Nephron (organoid): Measurements from ENCODE around the gene TMEM244.

Experiments
- H3K27ac Mint-ChIP-seq, 3 experiments: 2 replicates each; pipeline ENCODE4 v1.8.0; 2020; ENCODE audit warnings: mixed read lengths in 3 of 3, mild to moderate bottlenecking in 2 of 3, moderate library complexity in 1 of 3
- H3K27me3 Mint-ChIP-seq: 2 replicates; pipeline ENCODE4 v1.8.0; 2021; ENCODE audit warnings: low read depth, mild to moderate bottlenecking, moderate library complexity, mixed read lengths
- H3K36me3 Mint-ChIP-seq: 2 replicates; pipeline ENCODE4 v1.8.0; 2020; ENCODE audit warnings: low read depth, mixed read lengths
- H3K4me1 Mint-ChIP-seq: 2 replicates; pipeline ENCODE4 v1.8.0; 2020; ENCODE audit warnings: mixed read lengths
- H3K4me3 Mint-ChIP-seq, 3 experiments: 2 replicates each; pipeline ENCODE4 v1.8.0; 2020; ENCODE audit warnings: mild to moderate bottlenecking in 3 of 3, mixed read lengths in 3 of 3, moderate library complexity in 2 of 3
- H3K9me3 Mint-ChIP-seq: 2 replicates; pipeline ENCODE4 v1.8.0; 2020; ENCODE audit warnings: mixed read lengths
- TF ChIP-seq, protein P1 (sequence below), 3 experiments: fragments of 200-600 bp; sonication (generic); IDR thresholded peaks; one replicate each; pipeline ENCODE4 v1.5.0; 2021; ENCODE audit warnings: antibody characterized with exemption in 3 of 3; ENCODE audit not compliant: unreplicated experiment in 3 of 3

The TMEM244 gene

DNA sequence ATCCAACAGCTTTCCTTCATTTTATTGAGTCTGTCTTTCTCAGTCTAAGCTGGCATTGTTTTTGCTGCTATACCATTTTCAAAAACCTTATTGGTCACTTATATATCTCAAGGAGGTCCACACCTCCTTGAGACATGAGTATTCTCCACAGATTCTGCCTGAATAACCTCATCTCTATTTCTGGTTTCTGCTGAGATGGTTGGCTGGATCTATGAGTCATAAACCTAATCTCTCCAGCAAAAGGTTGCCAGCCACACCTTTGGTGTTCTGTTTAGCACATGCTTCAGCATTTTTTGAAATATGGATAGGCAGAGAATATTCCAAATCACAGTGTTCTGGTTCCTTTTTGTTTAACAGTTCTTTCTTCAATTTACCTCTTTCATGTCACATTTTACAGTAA lies 40.8 kb upstream of the TMEM244 start:
- H3K4me1 Mint-ChIP-seq: no peaks in the 10 kb centered on the region
- H3K27ac Mint-ChIP-seq: no peak overlapping the region
- H3K27me3 Mint-ChIP-seq: no peaks in the 10 kb centered on the region
- H3K4me3 Mint-ChIP-seq: no peak overlapping the region
- TF ChIP-seq, protein P1, sequence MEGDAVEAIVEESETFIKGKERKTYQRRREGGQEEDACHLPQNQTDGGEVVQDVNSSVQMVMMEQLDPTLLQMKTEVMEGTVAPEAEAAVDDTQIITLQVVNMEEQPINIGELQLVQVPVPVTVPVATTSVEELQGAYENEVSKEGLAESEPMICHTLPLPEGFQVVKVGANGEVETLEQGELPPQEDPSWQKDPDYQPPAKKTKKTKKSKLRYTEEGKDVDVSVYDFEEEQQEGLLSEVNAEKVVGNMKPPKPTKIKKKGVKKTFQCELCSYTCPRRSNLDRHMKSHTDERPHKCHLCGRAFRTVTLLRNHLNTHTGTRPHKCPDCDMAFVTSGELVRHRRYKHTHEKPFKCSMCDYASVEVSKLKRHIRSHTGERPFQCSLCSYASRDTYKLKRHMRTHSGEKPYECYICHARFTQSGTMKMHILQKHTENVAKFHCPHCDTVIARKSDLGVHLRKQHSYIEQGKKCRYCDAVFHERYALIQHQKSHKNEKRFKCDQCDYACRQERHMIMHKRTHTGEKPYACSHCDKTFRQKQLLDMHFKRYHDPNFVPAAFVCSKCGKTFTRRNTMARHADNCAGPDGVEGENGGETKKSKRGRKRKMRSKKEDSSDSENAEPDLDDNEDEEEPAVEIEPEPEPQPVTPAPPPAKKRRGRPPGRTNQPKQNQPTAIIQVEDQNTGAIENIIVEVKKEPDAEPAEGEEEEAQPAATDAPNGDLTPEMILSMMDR (IDR thresholded peaks at IDR 0.05; ENCODE audit: unreplicated experiment in 3 of 3): no peak
- H3K9me3 Mint-ChIP-seq: peaks cover 5% of the 10 kb centered on the region
- H3K36me3 Mint-ChIP-seq: no peaks in the 10 kb centered on the region

DNA sequence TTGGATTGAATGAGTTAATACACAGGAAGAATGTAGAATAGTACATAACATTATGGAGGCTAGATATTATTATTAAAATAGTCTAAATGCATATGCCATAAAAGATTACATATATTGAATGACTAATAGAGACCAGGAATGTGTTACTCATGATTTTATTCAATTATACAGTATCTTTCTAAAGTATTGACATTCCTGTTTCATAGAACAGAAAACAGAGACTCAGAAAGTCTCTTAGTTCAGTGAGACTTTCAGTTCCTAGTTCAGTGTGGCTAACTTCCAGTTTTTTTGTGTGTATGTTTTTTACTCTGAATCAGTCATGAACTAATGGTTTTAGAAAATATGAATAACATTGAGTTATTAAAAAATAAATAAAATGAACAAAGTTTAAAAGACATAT lies 34.6 kb upstream of the TMEM244 start:
- no peaks in the 10 kb centered on the region for H3K4me1 Mint-ChIP-seq
- TF ChIP-seq, protein P1 (IDR thresholded peaks at IDR 0.05; ENCODE audit: unreplicated experiment in 3 of 3): no peak
- H3K4me3 Mint-ChIP-seq: no peak overlapping the region
- H3K27ac Mint-ChIP-seq: no peak overlapping the region
- H3K9me3 Mint-ChIP-seq: no peaks in the 10 kb centered on the region
- no peaks in the 10 kb centered on the region for H3K27me3 Mint-ChIP-seq
- no peaks in the 10 kb centered on the region for H3K36me3 Mint-ChIP-seq

DNA sequence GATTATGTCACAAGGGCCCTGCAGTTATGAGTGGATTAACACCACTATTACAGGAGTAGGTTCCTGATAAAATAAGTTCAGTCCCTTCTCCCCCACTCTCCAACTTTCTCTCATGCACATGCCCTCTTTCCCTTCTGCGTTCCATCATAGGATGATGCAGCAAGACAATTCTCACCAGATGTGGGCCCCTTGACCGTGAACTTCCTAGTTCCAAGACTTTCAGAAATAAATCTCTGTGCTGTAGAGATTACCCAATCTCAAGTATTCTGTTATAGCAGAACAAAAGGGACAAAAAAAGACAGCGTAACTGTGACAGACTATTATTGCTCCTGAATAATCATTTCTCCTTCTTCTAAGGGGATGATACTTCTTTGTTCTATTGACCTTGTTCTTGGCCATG lies 33.8 kb upstream of the TMEM244 start:
- TF ChIP-seq, protein P1 (IDR thresholded peaks at IDR 0.05; ENCODE audit: unreplicated experiment in 3 of 3): no peak
- Mint-ChIP-seq H3K9me3 (no peaks in the 10 kb centered on the region), H3K4me1 (no peaks in the 10 kb centered on the region), H3K27ac (no peak overlapping the region), H3K4me3 (no peak overlapping the region), H3K27me3 (no peaks in the 10 kb centered on the region), H3K36me3 (no peaks in the 10 kb centered on the region)

DNA sequence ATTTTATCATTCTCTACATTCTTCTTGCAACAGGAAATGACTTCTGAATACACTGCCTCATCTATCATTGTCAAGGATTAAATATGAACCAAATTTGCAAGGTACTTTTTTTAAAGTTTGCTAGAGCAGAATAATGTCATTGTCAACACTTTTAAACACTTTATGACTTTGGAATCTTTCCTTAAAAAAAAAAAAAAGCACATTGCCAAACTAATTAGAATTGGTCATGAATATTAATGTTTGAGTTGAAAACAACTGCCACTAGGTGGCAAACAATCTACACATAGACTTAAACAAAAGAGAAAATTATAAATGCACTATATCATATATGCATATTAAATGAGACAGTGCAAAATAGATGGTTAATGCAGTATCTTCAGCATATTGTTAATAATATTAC lies 32.5 kb upstream of the TMEM244 start:
- no peaks in the 10 kb centered on the region for H3K9me3 Mint-ChIP-seq
- no peaks in the 10 kb centered on the region for H3K4me1 Mint-ChIP-seq
- no peaks in the 10 kb centered on the region for H3K27me3 Mint-ChIP-seq
- no peaks in the 10 kb centered on the region for H3K36me3 Mint-ChIP-seq
- TF ChIP-seq, protein P1 (IDR thresholded peaks at IDR 0.05; ENCODE audit: unreplicated experiment in 3 of 3): peak; percentile 35 to 55 (median 41)
- H3K27ac Mint-ChIP-seq: peak overlapping the region in 1 of 3 experiments; percentile 22
- no peak overlapping the region for H3K4me3 Mint-ChIP-seq

DNA sequence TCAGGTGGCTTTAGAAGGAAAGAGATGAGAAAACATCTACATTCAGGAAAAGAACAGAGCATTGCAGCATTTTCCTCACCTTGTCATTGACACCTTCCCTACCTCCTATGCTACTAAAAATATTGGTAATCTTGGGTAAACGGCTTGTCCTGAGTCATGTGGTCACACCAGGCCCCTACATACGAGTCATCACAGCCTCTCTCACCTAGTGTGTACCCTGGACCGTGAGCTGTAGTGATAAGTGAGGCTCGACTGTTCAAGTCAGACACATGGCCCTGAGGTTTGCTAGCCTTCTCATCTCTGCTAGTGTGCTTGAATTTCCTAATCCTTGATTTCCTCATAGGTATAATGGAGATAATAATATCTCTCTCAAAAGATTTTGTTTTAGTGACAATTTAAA lies 29.6 kb upstream of the TMEM244 start:
- TF ChIP-seq, protein P1 (IDR thresholded peaks at IDR 0.05; ENCODE audit: unreplicated experiment in 3 of 3): no peak
- Mint-ChIP-seq H3K4me3 (no peak overlapping the region), H3K9me3 (no peaks in the 10 kb centered on the region), H3K4me1 (no peaks in the 10 kb centered on the region), H3K27ac (no peak overlapping the region), H3K27me3 (no peaks in the 10 kb centered on the region), H3K36me3 (no peaks in the 10 kb centered on the region)

DNA sequence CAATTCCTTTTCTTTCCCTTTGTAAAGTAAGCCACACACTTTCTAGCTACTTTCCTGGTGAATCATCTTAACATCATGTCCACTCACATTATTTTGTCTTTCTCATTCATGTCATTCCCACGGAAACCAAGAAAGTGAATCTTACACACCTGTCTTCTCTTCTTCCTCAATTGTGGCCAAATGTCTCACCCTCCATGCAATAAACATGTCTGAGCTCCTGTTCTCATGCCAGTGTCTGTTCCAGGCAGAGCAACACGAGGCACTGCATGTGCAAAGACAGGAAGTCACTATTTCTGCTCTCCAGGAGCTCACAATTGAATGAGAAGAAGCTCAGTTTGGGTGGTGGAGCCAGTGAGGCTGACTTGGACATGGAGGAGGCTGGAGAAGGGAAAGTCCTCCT lies 29.0 kb upstream of the TMEM244 start:
- H3K27me3 Mint-ChIP-seq: no peaks in the 10 kb centered on the region
- TF ChIP-seq, protein P1 (IDR thresholded peaks at IDR 0.05; ENCODE audit: unreplicated experiment in 3 of 3): no peak
- no peaks in the 10 kb centered on the region for H3K9me3 Mint-ChIP-seq
- no peak overlapping the region for H3K27ac Mint-ChIP-seq
- H3K36me3 Mint-ChIP-seq: no peaks in the 10 kb centered on the region
- no peaks in the 10 kb centered on the region for H3K4me1 Mint-ChIP-seq
- no peak overlapping the region for H3K4me3 Mint-ChIP-seq
